ENCODE results near the gene MACROD2. TPM values are rescaled to one million over a fixed set of nuclear protein-coding genes. Genes with fewer than 3 reads are reported as not detected.

The MACROD2 gene
- total RNA-seq, 2 donors from 2014 or later, result 0.95 to 4.2 TPM

DNA sequence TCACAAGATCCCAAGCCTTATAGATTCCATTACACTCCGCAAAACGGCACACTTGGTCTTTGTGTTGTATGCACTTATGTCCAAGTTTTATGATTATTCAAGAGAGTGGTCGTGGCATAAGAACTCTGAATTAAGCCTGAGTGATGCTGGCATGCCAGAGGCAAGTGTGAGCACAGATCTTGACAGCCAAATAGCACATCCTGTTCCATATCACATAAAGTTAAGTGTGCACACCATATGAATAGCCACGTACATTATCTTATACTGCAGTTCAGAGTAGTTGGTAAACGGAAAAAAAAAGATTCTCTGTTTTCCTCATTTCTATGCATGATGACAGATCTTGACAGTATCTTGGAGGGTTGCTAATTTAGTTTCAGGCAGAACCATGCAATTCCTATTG lies 1069.4 kb downstream of the MACROD2 start:
- Histone ChIP-seq H3K36me3 (no peaks in the 10 kb centered on the region), H3K27me3 (replicated peaks; ENCODE audit: insufficient read depth) (no peaks in the 10 kb centered on the region), H3K4me3 (no peak overlapping the region), H3K27ac (no peak overlapping the region), H3K4me1 (ENCODE audit: control insufficient read depth in 1 of 2, low read depth in 2 of 2) (no peaks in the 10 kb centered on the region), H3K9me3 (no peaks in the 10 kb centered on the region)
- TF ChIP-seq, protein P1, sequence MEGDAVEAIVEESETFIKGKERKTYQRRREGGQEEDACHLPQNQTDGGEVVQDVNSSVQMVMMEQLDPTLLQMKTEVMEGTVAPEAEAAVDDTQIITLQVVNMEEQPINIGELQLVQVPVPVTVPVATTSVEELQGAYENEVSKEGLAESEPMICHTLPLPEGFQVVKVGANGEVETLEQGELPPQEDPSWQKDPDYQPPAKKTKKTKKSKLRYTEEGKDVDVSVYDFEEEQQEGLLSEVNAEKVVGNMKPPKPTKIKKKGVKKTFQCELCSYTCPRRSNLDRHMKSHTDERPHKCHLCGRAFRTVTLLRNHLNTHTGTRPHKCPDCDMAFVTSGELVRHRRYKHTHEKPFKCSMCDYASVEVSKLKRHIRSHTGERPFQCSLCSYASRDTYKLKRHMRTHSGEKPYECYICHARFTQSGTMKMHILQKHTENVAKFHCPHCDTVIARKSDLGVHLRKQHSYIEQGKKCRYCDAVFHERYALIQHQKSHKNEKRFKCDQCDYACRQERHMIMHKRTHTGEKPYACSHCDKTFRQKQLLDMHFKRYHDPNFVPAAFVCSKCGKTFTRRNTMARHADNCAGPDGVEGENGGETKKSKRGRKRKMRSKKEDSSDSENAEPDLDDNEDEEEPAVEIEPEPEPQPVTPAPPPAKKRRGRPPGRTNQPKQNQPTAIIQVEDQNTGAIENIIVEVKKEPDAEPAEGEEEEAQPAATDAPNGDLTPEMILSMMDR (IDR thresholded peaks at IDR 0.05), result no peak
- DNase-seq (ENCODE audit: low spot score) (no peak), ATAC-seq (ENCODE audit: insufficient number of reproducible peaks, low FRiP score, low read depth) (no peak)

DNA sequence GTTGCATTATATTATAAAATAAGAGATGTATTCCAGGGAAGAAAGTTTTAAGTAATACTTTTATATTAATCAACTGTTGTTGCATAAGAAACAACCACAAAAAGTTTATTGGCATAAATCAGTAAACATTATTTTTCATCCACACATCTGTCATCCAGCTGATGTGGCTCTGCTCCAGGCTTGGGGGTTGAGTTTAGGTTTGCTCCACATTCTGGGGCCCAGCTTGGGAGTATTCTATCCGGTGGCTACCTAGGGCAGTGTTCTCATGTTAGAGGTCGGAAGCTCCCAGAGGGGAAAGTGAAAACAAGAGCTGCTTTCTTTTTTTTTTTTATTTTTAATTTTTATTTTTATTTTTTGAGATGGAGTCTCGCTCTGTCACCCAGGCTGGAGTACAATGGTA lies 1070.5 kb downstream of the MACROD2 start:
- Histone ChIP-seq H3K27ac (no peak overlapping the region), H3K36me3 (no peaks in the 10 kb centered on the region), H3K4me3 (no peak overlapping the region), H3K4me1 (ENCODE audit: control insufficient read depth in 1 of 2, low read depth in 2 of 2) (no peaks in the 10 kb centered on the region), H3K9me3 (no peaks in the 10 kb centered on the region), H3K27me3 (replicated peaks; ENCODE audit: insufficient read depth) (no peaks in the 10 kb centered on the region)
- ATAC-seq (ENCODE audit: insufficient number of reproducible peaks, low FRiP score, low read depth) (no peak), DNase-seq (ENCODE audit: low spot score) (no peak)
- TF ChIP-seq, protein P1 (IDR thresholded peaks at IDR 0.05), result no peak

DNA sequence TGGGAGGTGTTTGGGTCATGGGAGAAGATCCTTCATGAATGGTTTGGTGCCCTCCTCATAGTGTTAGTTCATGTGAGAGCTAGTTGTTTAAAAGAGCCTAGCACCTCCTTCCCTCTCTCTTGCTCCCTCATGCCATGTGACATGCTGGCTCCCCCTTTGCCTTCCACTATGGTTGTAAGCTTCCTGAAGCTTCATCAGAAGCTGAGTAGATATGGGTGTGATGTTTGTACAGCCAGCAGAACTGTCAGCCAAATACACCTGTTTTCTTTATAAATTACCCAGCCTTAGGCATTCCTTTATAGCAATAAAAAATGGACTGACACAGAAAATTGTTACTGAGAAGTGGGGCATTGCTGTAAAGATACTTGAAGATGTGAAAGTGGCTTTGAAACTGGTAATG lies 1073.2 kb downstream of the MACROD2 start:
- TF ChIP-seq, protein P1 (IDR thresholded peaks at IDR 0.05), result no peak
- Histone ChIP-seq H3K4me3 (no peak overlapping the region), H3K4me1 (ENCODE audit: control insufficient read depth in 1 of 2, low read depth in 2 of 2) (no peaks in the 10 kb centered on the region), H3K9me3 (no peaks in the 10 kb centered on the region), H3K27me3 (replicated peaks; ENCODE audit: insufficient read depth) (no peaks in the 10 kb centered on the region), H3K36me3 (no peaks in the 10 kb centered on the region), H3K27ac (no peak overlapping the region)
- DNase-seq (ENCODE audit: low spot score) (no peak), ATAC-seq (ENCODE audit: insufficient number of reproducible peaks, low FRiP score, low read depth) (no peak)

DNA sequence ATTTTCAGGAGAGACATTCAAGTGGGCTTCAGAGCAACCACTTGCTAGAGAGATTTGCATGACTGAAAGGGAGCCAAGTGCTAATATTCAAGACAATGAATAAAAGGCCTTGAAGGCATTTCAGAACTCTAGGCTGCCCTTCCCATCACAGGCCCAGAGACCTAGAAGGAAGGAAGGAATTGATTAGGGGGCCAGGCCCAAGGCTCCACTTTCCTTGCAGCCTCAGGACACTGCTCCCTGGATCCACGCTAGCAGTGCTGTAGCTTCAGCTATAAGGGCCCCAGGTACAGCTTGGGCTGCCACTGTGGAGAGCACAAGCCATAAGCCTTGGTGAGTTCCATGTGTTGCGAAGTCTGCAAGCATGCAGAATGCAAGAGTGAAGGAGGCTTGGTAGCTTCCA lies 1074.0 kb downstream of the MACROD2 start:
- TF ChIP-seq, protein P1 (IDR thresholded peaks at IDR 0.05), result no peak
- no peaks in the 10 kb centered on the region for H3K27me3 ChIP-seq (replicated peaks; ENCODE audit: insufficient read depth)
- no peak for ATAC-seq (ENCODE audit: insufficient number of reproducible peaks, low FRiP score, low read depth)

DNA sequence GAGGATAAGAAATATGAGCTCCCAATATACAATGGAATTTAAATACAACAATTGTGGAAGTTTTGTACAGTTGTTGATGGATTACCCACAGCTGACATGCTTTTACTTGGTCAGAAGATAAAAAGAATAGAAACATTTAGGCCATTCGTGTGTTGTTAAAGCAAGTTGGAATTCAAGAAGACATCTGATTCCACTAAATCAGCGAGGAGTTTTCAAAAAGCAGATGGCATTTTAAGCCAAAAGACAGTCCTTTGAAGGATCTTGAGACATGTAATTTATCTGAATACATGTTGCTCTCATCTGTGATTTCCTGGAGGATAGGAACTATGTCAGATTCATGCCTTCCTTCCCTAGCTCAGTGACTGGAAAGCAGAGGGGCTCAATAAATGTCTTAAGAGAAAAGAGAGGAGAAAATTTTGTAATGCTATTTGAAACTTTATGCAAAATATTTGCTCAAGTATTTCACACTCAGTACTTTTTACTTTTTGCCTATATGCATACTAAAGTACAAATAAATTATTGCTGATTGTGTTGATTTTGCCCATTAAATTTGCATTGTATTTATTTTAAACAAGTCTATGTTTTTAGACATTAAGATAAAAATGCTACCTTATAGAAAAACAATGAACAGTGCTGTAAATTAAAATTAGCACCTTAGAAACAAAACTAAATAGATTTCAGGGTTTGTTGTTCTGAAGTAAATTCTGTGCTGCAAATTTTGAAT lies 1075.9 kb downstream of the MACROD2 start:
- no peaks in the 10 kb centered on the region for H3K27me3 ChIP-seq (replicated peaks; ENCODE audit: insufficient read depth)
- ATAC-seq (ENCODE audit: insufficient number of reproducible peaks, low FRiP score, low read depth) (no peak), DNase-seq (ENCODE audit: low spot score) (no peak)
- H3K36me3 ChIP-seq, result no peaks in the 10 kb centered on the region
- H3K9me3 ChIP-seq, result no peaks in the 10 kb centered on the region
- H3K4me3 ChIP-seq, result no peak overlapping the region
- no peaks in the 10 kb centered on the region for H3K4me1 ChIP-seq (ENCODE audit: control insufficient read depth in 1 of 2, low read depth in 2 of 2)
- TF ChIP-seq, protein P1 (IDR thresholded peaks at IDR 0.05), result no peak
- H3K27ac ChIP-seq, result no peak overlapping the region

More for the DNA sequence above, 1074.0 kb downstream of the MACROD2 start:
- Histone ChIP-seq H3K4me1 (ENCODE audit: control insufficient read depth in 1 of 2, low read depth in 2 of 2) (no peaks in the 10 kb centered on the region), H3K36me3 (no peaks in the 10 kb centered on the region), H3K9me3 (no peaks in the 10 kb centered on the region), H3K27ac (no peak overlapping the region), H3K4me3 (no peak overlapping the region)
- DNase-seq (ENCODE audit: low spot score), result no peak
